GM21576 (cell line): ENCODE measurements around the gene ZNF784.

Experiments used
- ATAC-seq: cut with Tn5 transposase; IDR thresholded peaks from one replicate; pipeline ENCODE4 v1.9.1; 2021; ENCODE audit warnings: mild to moderate bottlenecking, moderate library complexity; ENCODE audit not compliant: unreplicated experiment

Gene ZNF784

DNA sequence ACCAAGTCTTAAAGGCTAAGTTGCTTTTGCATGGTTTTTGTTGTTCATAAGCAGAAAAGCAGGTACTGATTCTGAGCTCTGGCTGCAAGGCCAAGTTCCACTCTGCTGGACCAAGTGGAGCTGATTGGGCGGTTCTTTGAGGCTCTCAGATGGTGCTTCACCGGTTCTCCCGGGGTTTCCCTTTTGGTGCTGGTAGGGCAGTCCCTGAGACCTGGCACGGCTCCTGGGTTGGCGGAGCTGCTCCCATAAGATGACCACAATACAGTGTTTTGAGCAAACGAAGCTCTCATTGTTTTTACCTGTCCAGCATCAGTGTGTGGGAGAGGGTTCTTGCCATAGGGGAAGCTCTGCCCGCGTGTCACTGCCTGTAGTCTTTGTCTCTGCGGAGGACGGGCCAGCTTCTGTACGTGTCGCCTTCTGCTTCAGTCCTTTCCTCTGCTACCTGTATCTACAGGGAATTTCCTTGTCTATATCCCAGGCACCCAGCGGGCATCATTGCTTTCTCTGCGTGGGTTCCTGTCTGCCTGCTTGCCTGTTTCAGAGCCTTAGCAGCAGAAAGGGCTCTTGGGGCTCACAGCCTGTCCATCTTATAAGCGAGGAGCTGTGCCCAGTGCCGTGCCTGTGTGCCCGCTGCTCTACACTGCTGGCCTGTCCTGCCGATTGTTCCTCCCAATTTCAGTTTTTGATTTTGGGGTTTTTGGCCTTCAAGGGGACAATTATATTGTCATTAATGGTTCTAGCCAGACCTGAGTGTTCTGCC, 32.8 kb upstream of the ZNF784 start:
- ATAC-seq = no peak

DNA sequence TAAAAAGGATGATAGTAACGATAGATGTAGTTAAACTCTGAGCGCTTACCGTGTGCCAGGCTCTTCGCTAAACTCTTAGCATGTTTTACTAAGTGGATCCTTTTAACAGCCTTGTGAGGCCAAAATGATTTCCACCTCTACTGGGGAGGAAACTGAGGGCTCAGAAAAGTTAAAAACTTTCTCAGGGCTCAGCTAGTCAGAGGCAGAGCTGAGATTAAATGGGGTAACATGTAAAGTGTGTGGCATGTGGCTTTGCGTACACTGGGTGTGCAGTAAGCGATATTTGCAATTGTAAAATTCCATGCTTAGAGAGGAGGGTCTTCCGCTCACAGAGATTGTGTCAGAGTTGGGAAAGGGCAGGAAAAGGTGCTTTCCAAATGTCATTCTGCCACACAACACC, 32.2 kb upstream of the ZNF784 start:
- ATAC-seq = no peak

DNA sequence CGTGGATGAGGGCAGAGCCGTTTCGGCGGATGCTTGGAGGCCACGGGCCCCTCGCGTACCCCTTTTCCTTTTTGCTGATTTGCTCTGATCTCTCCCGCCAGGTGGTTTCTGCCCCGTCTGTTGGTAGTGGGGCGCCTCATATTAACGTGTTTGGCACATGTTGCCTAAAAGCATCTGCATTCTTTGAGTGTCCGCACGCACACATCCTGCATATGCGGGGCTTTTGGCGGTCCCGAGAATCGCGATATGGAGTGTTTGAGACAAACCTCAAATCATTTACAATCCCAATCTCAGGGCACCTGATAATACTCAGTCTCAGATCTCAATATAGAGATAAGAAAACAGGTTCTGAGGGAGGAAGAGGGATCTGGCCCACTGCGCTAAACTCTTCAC, 31.3 kb upstream of the ZNF784 start:
- ATAC-seq = no peak

DNA sequence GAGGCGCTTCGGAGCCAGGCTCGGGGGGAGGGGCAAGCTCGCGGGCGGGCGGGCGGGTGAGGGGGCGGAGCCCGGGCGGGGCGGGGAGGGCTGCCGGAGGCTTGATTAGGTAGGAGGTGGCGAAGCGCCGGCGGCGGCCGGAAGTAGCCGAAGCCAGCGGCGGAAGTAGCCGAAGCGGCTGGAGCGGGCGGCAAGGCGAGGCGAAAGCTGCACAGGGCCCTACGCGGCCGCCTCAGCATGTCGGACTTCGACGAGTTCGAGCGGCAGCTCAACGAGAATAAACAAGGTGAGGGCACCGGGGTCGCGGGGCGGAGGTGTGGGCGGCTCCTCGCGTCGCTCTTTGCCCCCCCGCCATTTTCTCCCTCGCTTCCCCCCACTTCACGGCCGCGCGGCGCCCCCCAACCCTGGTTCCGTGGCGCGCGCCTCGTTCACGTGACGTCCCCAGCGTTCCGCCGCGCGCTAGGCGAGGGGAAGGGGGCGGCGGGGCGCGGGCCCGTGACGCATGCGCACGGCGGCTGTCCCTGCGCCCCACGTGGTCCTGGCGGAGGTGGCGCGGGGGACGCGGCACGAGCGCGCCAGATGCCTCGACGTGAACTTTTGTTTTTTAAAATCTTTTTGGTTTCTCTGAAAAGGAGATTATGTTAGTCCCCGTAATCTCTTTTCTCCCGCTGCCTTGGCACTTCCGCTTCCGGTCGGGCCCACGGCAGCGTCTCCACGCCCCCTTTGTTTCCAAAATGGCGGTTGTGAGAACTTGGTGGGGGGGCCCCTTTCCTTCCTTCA, 30.7 kb upstream of the ZNF784 start, which contains the start of gene U2AF2:
Gene U2AF2 (plus strand): TSS at position 168 of the 780 bp plus-strand sequence. CDS start 70 bp downstream, at position 238.
- ATAC-seq = peak; percentile 31

DNA sequence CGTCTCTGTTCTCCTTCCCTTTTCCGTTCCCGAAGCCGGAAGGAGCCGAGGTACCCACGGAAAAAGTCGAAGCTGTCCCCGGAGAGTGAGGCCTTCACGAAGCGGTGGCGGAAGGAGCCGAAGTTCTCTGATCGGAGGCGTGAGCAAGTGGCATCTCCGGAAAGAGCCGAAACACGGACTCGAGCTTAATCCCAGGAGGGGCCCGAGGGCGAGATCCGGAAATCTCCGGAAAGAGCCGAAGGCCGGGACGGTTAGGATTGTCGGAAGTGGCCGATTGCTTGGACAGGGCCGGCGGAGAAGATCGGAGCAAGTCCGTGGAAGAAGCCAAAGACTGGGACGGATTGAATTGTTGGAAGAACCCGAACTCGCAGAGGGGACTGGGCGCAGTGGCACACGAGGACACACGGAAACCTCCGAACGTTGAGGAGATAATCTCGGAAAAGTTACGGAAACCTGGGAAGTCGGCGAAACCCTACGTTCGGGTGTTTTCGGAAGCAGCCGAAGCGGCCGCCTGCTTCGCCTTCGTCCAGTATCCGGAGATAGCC, 30.0 kb upstream of the ZNF784 start:
- ATAC-seq = peak; percentile 49

DNA sequence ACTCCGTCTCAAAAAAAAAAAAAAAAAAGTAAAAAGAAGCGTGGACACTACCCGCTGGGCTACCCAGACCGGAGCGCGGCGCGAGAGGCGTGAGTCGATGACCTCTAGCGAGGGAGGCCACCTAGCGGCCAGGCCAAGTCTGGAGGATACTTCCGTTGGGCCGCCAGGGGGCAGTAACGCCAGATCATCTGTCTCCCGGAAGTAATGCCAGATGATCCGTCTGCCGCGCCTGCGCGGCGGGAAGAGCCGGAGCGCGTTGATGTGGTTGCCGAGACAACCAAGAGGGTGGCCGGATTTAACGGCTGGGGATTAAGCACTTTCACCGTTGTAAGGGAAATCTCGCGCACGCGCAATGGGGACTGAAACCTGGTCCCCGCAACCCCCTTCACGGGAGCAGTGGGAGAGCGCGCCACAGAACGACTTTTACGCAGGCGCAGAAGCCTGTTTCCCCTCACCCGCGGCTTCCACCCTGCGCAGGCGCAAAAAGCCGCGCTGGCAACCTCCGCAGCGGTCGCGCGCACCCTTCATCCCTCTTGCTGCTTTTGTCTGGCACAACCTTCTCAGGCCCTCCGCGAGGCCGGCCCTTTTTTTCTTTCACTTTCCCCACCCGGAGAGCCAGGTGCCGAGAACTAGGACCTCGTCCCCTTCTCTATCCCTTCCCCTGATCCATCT, 29.4 kb upstream of the ZNF784 start:
- peak; percentile 32 for ATAC-seq

DNA sequence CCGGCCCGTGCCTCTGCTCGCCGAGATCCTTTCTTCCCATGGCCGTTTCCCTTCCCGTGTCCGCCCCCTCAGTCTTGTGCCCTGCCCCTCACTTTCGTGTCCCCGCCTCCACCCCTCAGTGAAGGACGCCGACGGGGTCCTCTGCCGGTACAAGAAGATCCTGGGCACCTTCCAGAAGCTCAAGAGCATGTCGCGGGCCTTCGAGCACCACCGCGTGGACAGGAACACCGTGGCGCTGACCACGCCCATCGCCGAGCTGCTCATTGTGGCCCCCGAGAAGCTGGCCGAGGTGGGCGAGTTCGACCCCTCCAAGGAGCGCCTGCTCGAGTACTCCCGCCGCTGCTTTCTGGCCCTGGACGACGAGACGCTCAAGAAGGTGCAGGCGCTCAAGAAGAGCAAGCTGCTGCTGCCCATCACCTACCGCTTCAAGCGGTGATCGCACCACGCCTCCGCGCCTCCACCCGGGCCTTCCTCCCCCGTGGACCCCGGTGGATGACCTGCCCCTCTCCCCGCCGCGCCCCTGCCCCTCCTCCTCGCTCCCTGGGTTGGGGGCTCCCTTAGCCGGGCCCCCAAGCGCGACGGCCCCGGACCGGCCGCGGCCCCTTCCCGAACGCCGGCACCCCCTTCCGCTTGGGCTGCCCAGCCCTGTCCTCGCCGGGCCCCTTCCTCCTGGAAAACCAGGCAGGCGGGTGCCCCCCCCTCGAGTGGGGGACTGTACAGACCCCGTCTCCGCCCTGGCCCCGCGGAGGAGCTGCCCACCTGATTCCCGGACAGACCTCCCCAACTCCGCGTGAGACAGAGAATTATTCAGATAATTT, 28.2 kb upstream of the ZNF784 start:
- ATAC-seq = no peak

DNA sequence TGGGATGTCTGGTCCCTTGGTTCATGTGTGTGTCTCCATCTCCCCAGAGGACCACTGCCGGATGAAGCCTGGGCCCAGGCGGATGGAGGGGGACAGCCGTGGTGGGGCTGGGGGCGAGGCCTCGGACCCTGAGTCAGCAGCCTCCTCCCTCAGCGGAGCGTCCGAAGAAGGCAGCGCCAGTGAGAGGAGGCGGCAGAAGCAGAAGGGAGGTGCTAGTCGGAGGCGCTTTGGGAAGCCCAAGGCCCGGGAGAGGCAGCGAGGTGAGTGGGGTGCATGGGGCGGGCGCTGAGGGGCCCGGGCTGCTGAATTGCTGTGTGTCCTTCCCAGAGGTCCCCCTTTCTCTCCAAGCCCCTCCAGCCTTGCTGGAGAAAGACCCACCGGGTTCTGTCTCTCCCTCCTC, 26.9 kb upstream of the ZNF784 start:
- no peak for ATAC-seq

DNA sequence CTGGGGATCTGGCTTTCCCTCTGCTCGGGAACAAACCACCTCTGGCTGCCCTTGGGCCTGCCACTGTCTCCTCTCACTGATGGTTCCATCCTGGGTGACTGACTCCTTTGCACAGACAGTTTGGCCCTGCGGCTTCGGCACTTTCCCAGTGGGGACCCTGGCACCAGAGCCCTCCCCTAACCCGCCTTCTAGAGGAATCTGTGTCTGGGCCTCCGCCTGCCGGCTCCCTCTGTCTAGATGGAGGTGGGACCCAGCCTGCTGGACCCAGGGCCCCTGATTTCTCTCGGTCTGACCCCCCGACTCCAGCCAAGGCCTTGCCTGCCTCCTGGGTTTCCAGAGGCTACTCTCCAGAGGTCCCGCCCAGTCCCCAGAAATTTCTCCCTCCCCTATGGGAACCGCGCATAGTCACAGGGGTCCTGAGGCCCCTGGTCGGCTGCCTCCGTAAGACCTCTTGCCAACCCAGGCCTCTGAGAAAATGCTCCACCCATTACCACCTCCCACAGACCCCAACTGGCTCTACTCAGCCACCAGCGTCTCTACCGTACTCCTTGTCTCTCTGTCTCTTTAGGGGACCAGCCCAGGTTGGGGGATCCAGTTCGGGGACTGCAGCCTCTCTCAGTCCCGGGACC, 26.4 kb upstream of the ZNF784 start:
- no peak for ATAC-seq

DNA sequence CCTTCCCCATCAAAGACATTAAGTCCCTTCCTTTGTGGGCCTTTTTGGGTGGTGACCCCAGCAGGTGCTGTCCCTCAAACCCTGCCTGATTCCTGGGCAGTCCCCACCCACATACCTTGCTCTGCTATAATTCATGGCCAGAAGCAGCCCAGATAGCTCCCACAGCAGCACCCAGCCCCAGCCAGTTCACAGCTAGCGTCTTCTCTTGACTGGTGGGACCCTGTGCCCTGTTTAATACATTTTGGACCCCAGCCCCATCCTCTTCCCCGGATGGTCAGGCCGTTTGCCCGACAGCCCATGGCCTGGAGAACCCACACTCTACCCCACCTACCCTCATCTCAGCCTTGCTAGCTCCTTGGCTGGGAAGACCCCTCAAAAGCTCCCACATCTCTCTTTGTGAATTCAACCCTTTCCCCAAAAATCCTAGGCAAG, 25.8 kb upstream of the ZNF784 start:
- ATAC-seq = no peak

DNA sequence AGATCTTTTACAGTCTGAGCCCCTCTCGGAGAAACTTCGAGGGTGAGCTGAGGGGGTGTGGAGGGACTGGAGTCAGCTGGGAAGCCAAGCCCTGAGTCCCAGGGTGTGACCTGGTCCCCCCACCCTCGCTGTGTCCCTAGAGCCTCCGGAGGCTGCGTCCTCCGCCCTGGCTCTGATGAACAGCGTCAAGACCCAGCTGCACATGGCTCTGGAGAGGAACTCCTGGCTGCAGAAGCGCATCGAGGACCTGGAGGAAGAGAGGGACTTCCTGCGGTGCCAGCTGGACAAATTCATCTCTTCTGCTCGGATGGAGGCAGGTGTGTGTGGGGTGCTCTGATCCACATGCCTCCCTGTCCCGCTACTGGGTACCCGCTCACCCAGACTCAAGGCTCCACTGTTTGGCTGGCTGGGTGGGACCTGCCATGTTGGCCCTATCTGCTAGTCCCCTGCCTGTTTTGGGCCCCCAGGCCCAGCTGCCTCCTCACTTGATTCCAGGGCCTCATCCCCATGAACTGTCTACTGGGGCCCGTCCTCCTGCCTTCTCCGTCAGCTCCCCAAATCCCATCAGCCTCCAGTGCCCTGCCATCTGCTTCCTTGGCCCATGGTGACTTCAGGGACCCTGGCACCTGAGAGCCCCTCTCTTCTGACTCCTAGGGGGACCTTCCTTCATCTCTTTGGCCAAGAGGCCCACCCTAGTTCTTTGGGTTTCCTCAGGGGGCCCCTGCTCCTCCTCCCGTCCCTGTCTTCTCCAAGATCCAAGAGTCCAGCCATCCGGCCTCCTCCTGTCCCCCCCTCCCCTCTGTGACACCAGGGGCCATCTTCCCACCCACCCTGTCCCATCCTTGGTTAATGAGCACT, 25.1 kb upstream of the ZNF784 start:
- no peak for ATAC-seq

DNA sequence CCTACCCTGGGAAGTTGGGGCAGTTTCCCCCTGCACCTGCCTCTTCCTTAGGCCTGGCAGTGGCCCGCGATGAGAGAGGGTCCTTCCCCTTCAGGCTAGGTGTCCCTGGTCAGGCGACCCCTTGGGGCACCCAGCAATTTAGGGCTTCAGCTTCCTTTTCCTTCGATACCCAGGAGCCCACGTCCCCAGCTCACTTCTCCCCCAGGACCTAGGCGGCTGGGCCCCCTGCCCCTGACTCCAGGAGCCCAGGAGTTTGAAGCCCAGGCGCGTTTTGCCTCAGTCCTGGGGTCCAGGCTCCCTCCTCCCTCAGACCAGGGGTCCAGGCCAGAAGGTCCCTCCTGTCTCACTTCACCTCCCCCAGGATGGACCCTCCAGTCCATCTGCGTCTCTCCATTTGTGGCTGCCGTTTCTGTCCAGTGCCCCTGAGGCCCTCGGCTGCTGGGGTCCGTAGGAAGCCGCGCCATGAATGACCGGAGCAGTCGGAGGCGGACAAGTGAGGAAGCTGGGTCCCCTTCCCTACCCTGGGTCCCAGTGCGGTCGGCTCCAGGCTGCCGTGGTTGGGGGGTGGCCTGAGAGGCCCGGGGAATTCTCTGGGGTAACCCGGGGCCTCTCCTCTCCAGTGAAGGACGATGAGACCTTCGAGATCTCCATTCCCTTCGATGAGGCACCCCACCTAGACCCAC, 24.4 kb upstream of the ZNF784 start:
- no peak for ATAC-seq

DNA sequence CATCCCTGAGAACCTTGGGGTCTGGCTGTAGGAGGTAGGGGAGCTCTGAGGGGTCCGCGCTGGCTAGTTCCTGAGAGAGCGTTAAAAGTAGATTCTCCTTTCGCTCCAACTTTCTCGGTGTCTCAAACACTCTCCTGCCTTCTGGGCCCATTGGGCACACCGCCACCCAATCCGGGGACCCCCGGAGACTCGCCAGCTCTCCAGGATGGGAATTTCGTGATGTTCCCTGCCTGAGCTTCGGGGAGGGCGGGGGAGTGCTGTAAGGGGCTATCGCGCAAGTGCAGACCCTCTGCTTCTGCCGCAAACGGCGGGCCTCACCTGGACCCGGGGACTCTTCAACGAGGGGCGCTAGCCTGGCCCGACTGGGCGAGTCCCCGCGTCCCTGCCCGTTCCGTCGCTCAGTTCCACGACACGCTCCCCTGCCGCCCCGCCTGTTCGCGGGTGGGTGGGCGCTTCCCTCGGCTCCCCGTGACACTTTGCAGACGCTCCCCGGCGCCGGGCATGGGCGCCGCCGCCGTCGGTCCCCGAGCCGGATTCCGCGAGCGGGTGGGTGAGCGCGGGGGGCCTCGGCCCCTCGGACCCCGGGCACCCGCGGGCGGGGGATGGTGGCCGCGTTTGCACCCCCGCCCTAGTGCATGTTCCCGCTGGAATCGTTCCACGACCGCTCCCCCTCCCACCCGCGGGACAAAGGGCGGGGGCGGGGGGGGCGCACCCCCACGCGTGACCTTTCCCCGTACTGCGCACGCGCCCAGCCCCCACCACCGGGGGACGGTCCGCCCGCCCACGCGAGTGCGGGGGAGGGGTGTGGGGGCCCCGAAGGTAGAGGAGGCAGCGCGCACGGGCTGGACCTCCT, 23.6 kb upstream of the ZNF784 start, which contains the start of gene CCDC106:
Gene CCDC106 (plus strand): TSS at position 481 of the 853 bp plus-strand sequence. CDS start 835 bp downstream, outside the sequence.
- no peak for ATAC-seq

DNA sequence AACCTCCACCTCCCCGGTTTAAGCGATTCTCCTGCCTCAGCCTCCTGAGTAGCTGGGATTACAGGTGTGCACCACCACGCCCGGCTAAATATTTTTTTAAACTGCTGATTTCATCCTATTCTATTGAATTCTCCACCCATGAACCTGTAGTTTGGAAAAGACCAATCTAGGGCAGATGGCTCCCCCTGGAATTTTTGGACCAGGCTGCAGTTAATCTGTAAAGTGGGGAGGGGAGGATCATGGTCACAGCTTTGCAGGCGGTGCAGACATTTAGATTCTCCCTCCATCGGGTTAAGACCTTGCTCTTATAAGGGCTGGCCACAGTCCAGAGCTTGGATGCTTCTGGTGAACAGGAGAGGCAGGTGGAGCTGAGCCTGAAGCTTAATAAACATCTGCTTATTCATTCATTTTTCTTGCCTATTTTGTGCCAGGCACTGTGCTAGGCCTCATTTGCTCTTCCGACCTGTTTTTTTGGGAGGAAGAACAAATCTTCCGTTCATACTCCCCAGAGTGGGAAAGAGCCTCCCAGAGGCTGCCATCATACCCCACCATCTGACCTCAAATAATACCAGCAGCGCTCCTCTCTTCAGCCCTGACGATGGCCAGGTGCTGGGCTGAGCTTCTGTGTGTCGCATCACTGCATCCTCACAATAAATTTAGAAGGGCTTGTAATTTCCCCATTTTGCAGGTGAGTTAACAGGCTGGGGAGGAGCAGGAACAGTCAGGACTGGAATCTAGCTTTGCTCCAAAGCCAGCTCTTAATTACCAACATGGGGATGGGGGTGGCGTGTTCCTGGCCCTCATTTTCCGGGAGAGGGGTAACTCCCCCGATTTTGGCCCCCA, 22.7 kb upstream of the ZNF784 start:
- no peak for ATAC-seq

DNA sequence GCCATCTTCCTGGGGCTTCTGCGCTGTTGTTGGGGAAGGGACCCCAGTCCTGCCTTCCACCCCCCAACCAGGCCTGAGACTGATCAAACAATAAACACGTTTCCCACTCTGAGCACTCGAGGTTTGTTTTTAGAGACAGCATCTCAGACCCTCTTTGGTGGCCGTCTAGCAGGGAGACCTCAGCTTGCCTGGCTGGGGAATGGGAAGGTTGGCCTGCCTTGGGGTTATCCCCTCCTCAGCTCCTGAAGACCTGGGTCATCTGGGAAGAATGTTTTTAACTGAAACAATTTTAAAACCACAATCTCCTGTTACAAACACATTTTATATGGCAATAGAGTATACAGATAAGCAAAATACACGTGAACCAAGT, 21.1 kb upstream of the ZNF784 start:
- ATAC-seq = no peak

DNA sequence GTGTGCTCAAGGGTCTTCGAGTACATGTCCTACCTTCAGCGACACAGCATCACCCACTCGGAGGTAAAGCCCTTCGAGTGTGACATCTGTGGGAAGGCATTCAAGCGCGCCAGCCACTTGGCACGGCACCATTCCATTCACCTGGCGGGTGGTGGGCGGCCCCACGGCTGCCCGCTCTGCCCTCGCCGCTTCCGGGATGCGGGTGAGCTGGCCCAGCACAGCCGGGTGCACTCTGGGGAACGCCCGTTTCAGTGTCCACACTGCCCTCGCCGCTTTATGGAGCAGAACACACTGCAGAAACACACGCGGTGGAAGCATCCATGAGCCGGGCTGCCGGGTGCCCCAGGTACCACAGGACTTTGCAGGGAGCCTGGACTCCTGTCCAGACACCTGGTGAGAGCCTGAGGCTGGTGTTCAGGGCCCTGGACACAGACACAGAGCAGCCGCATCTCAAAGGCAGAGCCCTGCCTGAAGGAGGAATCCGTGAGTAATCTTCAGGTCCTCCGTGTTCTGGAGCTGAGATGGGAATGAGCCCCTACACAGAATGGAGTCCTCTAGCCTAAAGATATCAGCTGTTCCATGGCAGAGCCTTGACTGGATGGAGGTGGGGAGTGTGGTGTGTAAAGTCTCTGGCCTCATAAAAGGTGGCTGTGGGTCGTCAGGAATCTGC, 20.6 kb upstream of the ZNF784 start:
- no peak for ATAC-seq
